ENCODE results near the gene SLC35F3.

GRCh38 chr1:234004591-234004990 lies 100.1 kb downstream of the SLC35F3 start:
- no peak for TF ChIP-seq POLR2A (IDR thresholded peaks at IDR 0.05)
- TF ChIP-seq, protein P1, sequence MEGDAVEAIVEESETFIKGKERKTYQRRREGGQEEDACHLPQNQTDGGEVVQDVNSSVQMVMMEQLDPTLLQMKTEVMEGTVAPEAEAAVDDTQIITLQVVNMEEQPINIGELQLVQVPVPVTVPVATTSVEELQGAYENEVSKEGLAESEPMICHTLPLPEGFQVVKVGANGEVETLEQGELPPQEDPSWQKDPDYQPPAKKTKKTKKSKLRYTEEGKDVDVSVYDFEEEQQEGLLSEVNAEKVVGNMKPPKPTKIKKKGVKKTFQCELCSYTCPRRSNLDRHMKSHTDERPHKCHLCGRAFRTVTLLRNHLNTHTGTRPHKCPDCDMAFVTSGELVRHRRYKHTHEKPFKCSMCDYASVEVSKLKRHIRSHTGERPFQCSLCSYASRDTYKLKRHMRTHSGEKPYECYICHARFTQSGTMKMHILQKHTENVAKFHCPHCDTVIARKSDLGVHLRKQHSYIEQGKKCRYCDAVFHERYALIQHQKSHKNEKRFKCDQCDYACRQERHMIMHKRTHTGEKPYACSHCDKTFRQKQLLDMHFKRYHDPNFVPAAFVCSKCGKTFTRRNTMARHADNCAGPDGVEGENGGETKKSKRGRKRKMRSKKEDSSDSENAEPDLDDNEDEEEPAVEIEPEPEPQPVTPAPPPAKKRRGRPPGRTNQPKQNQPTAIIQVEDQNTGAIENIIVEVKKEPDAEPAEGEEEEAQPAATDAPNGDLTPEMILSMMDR (IDR thresholded peaks at IDR 0.05): no peak

Data from Peyer's patch (tissue), 4 donors.